ENCODE measurements around the gene PRKCH.

The PRKCH gene

DNA sequence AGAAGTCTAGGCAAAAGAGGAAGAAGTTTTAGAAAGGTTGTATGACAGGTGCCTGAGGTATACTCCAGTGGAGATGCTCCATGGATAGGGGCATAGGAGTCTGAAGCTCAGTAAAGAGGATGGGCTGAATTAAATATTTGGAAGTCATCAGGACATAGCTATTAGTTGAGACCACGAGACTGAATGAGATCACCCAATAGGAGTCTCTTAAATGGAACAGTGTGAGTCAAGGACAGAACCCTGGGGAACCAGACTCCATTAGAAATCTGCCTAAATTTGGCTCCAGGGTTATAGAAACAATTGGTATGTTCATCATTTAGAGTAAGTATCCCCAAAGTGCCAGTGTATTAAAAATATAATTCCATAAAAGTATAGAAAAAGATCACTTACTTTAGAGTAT lies 172.6 kb downstream of the PRKCH start:
- Histone ChIP-seq H3K27ac (replicated peaks) (no peak overlapping the region), H3K4me3 (replicated peaks; ENCODE audit: insufficient read depth, low read length) (no peak overlapping the region), H3K27me3 (ENCODE audit: insufficient read depth, poor library complexity, severe bottlenecking) (no peaks in the 10 kb centered on the region)
- DNase-seq (ENCODE audit: low read depth in 1 of 2, low spot score in 1 of 2), result no peak
- TF ChIP-seq SPI1 (IDR thresholded peaks at IDR 0.05; ENCODE audit: borderline replicate concordance, low read depth), result no peak

DNA sequence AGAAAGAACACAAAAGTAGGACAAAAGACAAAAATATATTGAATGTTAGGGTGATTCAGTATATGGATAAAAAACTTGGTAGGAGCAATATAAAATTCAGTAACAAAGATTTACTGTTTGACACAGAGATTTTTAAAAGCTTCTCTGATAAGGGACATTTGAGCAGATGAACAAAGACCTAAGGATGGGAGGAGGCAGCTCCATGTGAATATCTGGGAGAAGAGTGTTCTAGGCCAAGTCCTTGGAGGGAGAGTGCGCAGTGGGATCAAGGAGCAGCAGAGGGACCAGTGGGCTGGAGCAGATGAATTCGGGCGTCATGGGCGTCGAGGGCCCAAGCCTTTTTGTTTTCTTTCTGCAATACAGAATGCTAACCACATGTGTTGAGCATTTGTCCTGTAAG lies 174.4 kb downstream of the PRKCH start:
- no peak overlapping the region for H3K4me3 ChIP-seq (replicated peaks; ENCODE audit: insufficient read depth, low read length)
- TF ChIP-seq GABPA (IDR thresholded peaks at IDR 0.05; ENCODE audit: low read depth) (no peak), POLR2AphosphoS5 (IDR thresholded peaks at IDR 0.05; ENCODE audit: low read depth) (no peak), SPI1 (IDR thresholded peaks at IDR 0.05; ENCODE audit: borderline replicate concordance, low read depth) (no peak)
- TF ChIP-seq, protein P1, sequence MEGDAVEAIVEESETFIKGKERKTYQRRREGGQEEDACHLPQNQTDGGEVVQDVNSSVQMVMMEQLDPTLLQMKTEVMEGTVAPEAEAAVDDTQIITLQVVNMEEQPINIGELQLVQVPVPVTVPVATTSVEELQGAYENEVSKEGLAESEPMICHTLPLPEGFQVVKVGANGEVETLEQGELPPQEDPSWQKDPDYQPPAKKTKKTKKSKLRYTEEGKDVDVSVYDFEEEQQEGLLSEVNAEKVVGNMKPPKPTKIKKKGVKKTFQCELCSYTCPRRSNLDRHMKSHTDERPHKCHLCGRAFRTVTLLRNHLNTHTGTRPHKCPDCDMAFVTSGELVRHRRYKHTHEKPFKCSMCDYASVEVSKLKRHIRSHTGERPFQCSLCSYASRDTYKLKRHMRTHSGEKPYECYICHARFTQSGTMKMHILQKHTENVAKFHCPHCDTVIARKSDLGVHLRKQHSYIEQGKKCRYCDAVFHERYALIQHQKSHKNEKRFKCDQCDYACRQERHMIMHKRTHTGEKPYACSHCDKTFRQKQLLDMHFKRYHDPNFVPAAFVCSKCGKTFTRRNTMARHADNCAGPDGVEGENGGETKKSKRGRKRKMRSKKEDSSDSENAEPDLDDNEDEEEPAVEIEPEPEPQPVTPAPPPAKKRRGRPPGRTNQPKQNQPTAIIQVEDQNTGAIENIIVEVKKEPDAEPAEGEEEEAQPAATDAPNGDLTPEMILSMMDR (IDR thresholded peaks at IDR 0.05; ENCODE audit: insufficient read depth, low read length), result no peak
- TF ChIP-seq, protein P2, sequence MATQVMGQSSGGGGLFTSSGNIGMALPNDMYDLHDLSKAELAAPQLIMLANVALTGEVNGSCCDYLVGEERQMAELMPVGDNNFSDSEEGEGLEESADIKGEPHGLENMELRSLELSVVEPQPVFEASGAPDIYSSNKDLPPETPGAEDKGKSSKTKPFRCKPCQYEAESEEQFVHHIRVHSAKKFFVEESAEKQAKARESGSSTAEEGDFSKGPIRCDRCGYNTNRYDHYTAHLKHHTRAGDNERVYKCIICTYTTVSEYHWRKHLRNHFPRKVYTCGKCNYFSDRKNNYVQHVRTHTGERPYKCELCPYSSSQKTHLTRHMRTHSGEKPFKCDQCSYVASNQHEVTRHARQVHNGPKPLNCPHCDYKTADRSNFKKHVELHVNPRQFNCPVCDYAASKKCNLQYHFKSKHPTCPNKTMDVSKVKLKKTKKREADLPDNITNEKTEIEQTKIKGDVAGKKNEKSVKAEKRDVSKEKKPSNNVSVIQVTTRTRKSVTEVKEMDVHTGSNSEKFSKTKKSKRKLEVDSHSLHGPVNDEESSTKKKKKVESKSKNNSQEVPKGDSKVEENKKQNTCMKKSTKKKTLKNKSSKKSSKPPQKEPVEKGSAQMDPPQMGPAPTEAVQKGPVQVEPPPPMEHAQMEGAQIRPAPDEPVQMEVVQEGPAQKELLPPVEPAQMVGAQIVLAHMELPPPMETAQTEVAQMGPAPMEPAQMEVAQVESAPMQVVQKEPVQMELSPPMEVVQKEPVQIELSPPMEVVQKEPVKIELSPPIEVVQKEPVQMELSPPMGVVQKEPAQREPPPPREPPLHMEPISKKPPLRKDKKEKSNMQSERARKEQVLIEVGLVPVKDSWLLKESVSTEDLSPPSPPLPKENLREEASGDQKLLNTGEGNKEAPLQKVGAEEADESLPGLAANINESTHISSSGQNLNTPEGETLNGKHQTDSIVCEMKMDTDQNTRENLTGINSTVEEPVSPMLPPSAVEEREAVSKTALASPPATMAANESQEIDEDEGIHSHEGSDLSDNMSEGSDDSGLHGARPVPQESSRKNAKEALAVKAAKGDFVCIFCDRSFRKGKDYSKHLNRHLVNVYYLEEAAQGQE (IDR thresholded peaks at IDR 0.05; ENCODE audit: insufficient replicate concordance, low read depth), result no peak
- no peak for DNase-seq (ENCODE audit: low read depth in 1 of 2, low spot score in 1 of 2)
- no peak overlapping the region for H3K27ac ChIP-seq (replicated peaks)
- H3K27me3 ChIP-seq (ENCODE audit: insufficient read depth, poor library complexity, severe bottlenecking), result no peaks in the 10 kb centered on the region

DNA sequence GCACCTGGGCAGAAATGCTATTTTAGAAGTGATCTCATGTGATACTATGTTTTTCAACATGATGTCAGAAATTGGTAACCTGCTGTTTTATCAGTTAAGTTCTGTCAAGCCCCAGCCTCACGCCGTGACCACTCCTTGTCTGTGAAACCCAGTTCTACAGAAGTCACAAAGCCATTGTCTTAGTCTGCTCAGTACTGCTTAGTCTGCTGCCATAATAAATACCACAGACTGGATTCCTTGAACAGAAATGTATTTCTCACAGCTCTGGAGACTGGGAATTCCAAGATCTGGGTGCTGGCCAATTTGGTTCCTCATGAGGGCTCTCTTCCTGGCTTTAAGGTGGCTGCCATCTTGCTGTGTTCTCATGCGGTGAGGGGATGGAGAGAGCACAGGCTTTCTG lies 176.9 kb downstream of the PRKCH start:
- no peak for DNase-seq (ENCODE audit: low read depth in 1 of 2, low spot score in 1 of 2)
- no peak for TF ChIP-seq SPI1 (IDR thresholded peaks at IDR 0.05; ENCODE audit: borderline replicate concordance, low read depth)
- no peak for TF ChIP-seq POLR2AphosphoS5 (IDR thresholded peaks at IDR 0.05; ENCODE audit: low read depth)
- TF ChIP-seq, protein P1 (IDR thresholded peaks at IDR 0.05; ENCODE audit: insufficient read depth, low read length), result no peak
- TF ChIP-seq, protein P2 (IDR thresholded peaks at IDR 0.05; ENCODE audit: insufficient replicate concordance, low read depth), result no peak
- H3K27me3 ChIP-seq (ENCODE audit: insufficient read depth, poor library complexity, severe bottlenecking), result no peaks in the 10 kb centered on the region
- peak overlapping the region; percentile 59 for H3K27ac ChIP-seq (replicated peaks)
- H3K4me3 ChIP-seq (replicated peaks; ENCODE audit: insufficient read depth, low read length), result no peak overlapping the region

DNA sequence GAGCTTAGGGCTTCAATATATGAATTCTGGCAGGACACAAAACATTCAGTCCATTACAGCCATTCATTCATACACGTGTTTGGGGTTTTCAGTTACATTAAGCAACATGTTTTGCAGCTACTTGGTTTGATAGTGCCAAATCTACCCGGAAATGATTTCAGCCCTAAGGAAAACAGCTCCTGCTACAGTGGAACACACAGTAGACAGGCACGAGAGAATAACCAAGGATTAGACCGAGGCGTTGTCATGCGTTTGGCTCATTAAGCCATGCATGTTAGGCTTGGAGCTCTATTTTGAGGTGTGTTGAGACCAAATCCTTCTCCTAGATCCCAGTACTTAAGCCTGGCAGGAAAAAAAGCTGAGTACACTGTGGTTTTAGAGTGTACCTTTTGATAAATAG lies 177.4 kb downstream of the PRKCH start:
- DNase-seq (ENCODE audit: low read depth in 1 of 2, low spot score in 1 of 2), result peak in 1 of 2 experiments; percentile 53
- H3K4me3 ChIP-seq (replicated peaks; ENCODE audit: insufficient read depth, low read length), result no peak overlapping the region
- H3K27me3 ChIP-seq (ENCODE audit: insufficient read depth, poor library complexity, severe bottlenecking), result no peaks in the 10 kb centered on the region
- TF ChIP-seq, protein P2 (IDR thresholded peaks at IDR 0.05; ENCODE audit: insufficient replicate concordance, low read depth), result no peak
- TF ChIP-seq POLR2AphosphoS5 (IDR thresholded peaks at IDR 0.05; ENCODE audit: low read depth), result peak; percentile 23; the same call in 1 of the 2 replicates
- H3K27ac ChIP-seq (replicated peaks), result peak overlapping the region; percentile 59
